GM23248 (cell line): ENCODE results near the gene STAT4. TPM values are rescaled to one million over a fixed set of nuclear protein-coding genes. Genes with fewer than 3 reads are reported as not detected.

Experiments
- DNase-seq: peaks from one replicate; pipeline ENCODE4 v3.0.0-alpha.2; 2015
- H2AFZ ChIP-seq: fragments of 200-600 bp; sonication (generic); 2 replicates; pipeline ENCODE4 v1.6.1; 2016; ENCODE audit warnings: antibody characterized with exemption
- H3F3A ChIP-seq: fragments of 200-600 bp; sonication (generic); 2 replicates; pipeline ENCODE4 v1.6.1; 2016; ENCODE audit warnings: mild to moderate bottlenecking, antibody characterized with exemption, mixed run types; ENCODE audit not compliant: insufficient read depth
- H3K27ac ChIP-seq: fragments of 200-600 bp; sonication (generic); 2 replicates; pipeline ENCODE4 v1.5.1; 2016; ENCODE audit warnings: mild to moderate bottlenecking
- H3K27me3 ChIP-seq: fragments of 200-600 bp; sonication (generic); replicated peaks from 2 replicates; pipeline ENCODE4 v1.6.1; 2016; ENCODE audit warnings: mild to moderate bottlenecking; ENCODE audit not compliant: insufficient read depth
- H3K36me3 ChIP-seq: fragments of 200-600 bp; sonication (generic); 2 replicates; pipeline ENCODE4 v1.6.1; 2016; ENCODE audit warnings: low read depth, mild to moderate bottlenecking
- H3K4me1 ChIP-seq: fragments of 200-600 bp; sonication (generic); 2 replicates; pipeline ENCODE4 v1.6.1; 2016; ENCODE audit warnings: mild to moderate bottlenecking; ENCODE audit not compliant: insufficient read depth
- H3K4me2 ChIP-seq: fragments of 200-600 bp; sonication (generic); one replicate; pipeline ENCODE4 v1.6.1; 2016; ENCODE audit warnings: mild to moderate bottlenecking; ENCODE audit not compliant: unreplicated experiment
- H3K4me3 ChIP-seq: fragments of 200-600 bp; sonication (generic); 2 replicates; pipeline ENCODE4 v1.5.1; 2016; ENCODE audit warnings: mild to moderate bottlenecking
- H3K79me2 ChIP-seq: fragments of 200-600 bp; sonication (generic); 2 replicates; pipeline ENCODE4 v1.6.1; 2016; ENCODE audit warnings: mild to moderate bottlenecking; ENCODE audit not compliant: insufficient read depth
- H3K9ac ChIP-seq: fragments of 200-600 bp; sonication (generic); 2 replicates; pipeline ENCODE4 v1.6.1; 2016; ENCODE audit warnings: mild to moderate bottlenecking
- H3K9me2 ChIP-seq: fragments of 200-600 bp; sonication (generic); 2 replicates; pipeline ENCODE4 v1.6.1; 2016; ENCODE audit warnings: mixed run types, mild to moderate bottlenecking, moderate library complexity; ENCODE audit not compliant: insufficient read depth
- H3K9me3 ChIP-seq: fragments of 200-600 bp; sonication (generic); one replicate; pipeline ENCODE4 v1.6.1; 2017; ENCODE audit warnings: low read depth
- H4K20me1 ChIP-seq: fragments of 200-600 bp; sonication (generic); 2 replicates; pipeline ENCODE4 v1.6.0; 2016; ENCODE audit not compliant: insufficient read depth
- EZH2 ChIP-seq: fragments of 200-600 bp; sonication (generic); IDR thresholded peaks from 2 replicates; pipeline ENCODE4 v1.6.1; 2018; ENCODE audit warnings: antibody characterized with exemption, mild to moderate bottlenecking; ENCODE audit not compliant: insufficient read depth, poor library complexity, severe bottlenecking
- EZH2phosphoT487 ChIP-seq: fragments of 200-600 bp; sonication (generic); IDR thresholded peaks from 2 replicates; pipeline ENCODE4 v1.6.1; 2018; ENCODE audit warnings: antibody characterized with exemption, moderate library complexity, mild to moderate bottlenecking, low read depth; ENCODE audit not compliant: insufficient read depth
- WGBS, 2 experiments: methylation state at CpG; one replicate each; pipeline ENCODE4 v1.1.6; 2015 to 2017; ENCODE audit warnings: low lambda C conversion rate in 2 of 2, low coverage in 1 of 2; ENCODE audit errors: missing lambda C conversion rate in 2 of 2; 5-methylcytosine and 5-hydroxymethylcytosine counted together
- in situ Hi-C: fragments of 300-500 bp; cut with MboI; formaldehyde crosslinking; loops from 2 replicates; pipeline ENCODE4 v1.15.0; 2020
- polyA plus RNA-seq: library from polyadenylated mRNA; unstranded; fragments of >200 nt; fragmentation: Nextera tagmentation; extraction: Ambion mirVana; gene quantifications from 2 replicates; pipeline ENCODE4 v1.2.1, GENCODE V29; 2016
- total RNA-seq: library from RNA; depleted of rRNA; stranded (reverse); fragments of >200 nt; shearing (Covaris generic); gene quantifications from 2 replicates; pipeline ENCODE4 v1.2.3, GENCODE V29; 2014

STAT4 gene
- total and polyA plus RNA-seq, 2 experiments from 2014 or later: 1.9 to 3.2 TPM

DNA sequence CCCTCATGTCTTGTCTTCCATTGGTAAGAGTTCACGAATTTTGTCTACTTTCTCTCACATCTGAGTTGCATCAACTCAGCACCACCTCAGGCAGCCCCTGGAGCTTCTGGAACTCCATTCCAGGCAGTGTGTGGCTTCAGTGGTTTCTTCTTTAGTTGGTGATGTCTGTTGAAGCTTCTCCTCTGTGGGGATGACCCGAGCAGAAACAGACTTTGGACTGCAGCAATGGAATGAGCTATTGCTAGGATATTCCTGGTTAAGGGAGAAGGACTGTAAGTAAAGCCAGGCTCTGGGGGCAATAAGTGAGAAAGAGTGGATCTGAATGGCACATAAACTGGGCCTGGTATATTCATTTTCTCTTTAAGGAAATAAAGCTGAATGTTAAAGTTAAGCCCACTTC lies 32.3 kb upstream of the STAT4 start:
- H3F3A ChIP-seq: 0 out of 2 replicates have a peak, but pooled peaks cover 5% of the 10 kb centered on the region
- WGBS, 2 experiments: 79 to 86% methylated on average over 2 of the region's 2 CpGs
- no peaks in the 10 kb centered on the region for H3K36me3 ChIP-seq
- H3K9me3 ChIP-seq: no peaks in the 10 kb centered on the region
- H3K9me2 ChIP-seq: no peaks in the 10 kb centered on the region
- H3K4me1 ChIP-seq: peaks cover 26% of the 10 kb centered on the region
- H3K9ac ChIP-seq: no peak overlapping the region
- H3K27ac ChIP-seq: no peak overlapping the region
- no peaks in the 10 kb centered on the region for H3K27me3 ChIP-seq
- H3K4me2 ChIP-seq: no peak overlapping the region
- DNase-seq: no peak
- in situ Hi-C loops: no loop called here
- H3K79me2 ChIP-seq: no peaks in the 10 kb centered on the region
- H2AFZ ChIP-seq: no peak overlapping the region
- no peak for TF ChIP-seq EZH2
- TF ChIP-seq EZH2phosphoT487: no peak
- no peak overlapping the region for H3K4me3 ChIP-seq
- H4K20me1 ChIP-seq: no peaks in the 10 kb centered on the region

DNA sequence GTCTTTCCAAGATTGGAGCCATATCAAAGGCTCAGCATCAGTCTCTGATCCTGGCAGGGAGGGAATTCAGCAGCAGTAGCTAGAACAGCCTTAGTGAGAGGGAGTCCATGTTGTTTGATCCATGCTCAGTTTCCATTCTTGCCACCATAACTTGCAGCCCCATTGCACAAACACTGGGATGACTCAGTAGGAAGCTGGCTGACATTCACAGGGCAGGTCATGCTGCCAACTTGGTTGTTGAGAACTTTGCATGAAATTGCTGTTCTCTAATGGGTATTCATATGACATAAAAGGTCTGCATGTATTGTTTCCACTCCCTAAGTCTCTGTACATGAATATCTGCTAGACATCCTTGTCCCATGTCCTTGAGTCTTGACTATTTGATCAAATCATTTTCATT lies 29.9 kb upstream of the STAT4 start:
- no peak for TF ChIP-seq EZH2
- TF ChIP-seq EZH2phosphoT487: no peak
- no peaks in the 10 kb centered on the region for H4K20me1 ChIP-seq
- no peak overlapping the region for H3K4me2 ChIP-seq
- in situ Hi-C loops: no loop called here
- H3K4me3 ChIP-seq: no peak overlapping the region
- H3F3A ChIP-seq: 0 out of 2 replicates have a peak, but pooled peaks cover 5% of the 10 kb centered on the region
- H3K27ac ChIP-seq: no peak overlapping the region
- H3K9me2 ChIP-seq: no peaks in the 10 kb centered on the region
- H3K9me3 ChIP-seq: no peaks in the 10 kb centered on the region
- H3K9ac ChIP-seq: no peak overlapping the region
- no peaks in the 10 kb centered on the region for H3K79me2 ChIP-seq
- H2AFZ ChIP-seq: no peak overlapping the region
- H3K4me1 ChIP-seq: peaks cover 26% of the 10 kb centered on the region
- no peaks in the 10 kb centered on the region for H3K27me3 ChIP-seq
- no peaks in the 10 kb centered on the region for H3K36me3 ChIP-seq
- DNase-seq: peak; percentile 81

- in situ Hi-C loops: no loop called here
- no peaks in the 10 kb centered on the region for H3K27me3 ChIP-seq
- WGBS, 2 experiments: 90 to 96% methylated on average over 2 of the region's 2 CpGs
- DNase-seq: no peak
- no peaks in the 10 kb centered on the region for H3K9me3 ChIP-seq
- H3K4me3 ChIP-seq: no peak overlapping the region
- peaks cover 26% of the 10 kb centered on the region for H3K4me1 ChIP-seq
- H3K4me2 ChIP-seq: no peak overlapping the region
- no peaks in the 10 kb centered on the region for H4K20me1 ChIP-seq
- no peak for TF ChIP-seq EZH2
- no peak for TF ChIP-seq EZH2phosphoT487
- no peaks in the 10 kb centered on the region for H3K36me3 ChIP-seq
- no peaks in the 10 kb centered on the region for H3K79me2 ChIP-seq
- no peaks in the 10 kb centered on the region for H3K9me2 ChIP-seq
- H3F3A ChIP-seq: 0 out of 2 replicates have a peak, but pooled peaks cover 5% of the 10 kb centered on the region
- no peak overlapping the region for H2AFZ ChIP-seq
- no peak overlapping the region for H3K27ac ChIP-seq
- H3K9ac ChIP-seq: no peak overlapping the region
Measured at GRCh38 chr2:191180276-191180675, 29.5 kb upstream of the STAT4 start.

DNA sequence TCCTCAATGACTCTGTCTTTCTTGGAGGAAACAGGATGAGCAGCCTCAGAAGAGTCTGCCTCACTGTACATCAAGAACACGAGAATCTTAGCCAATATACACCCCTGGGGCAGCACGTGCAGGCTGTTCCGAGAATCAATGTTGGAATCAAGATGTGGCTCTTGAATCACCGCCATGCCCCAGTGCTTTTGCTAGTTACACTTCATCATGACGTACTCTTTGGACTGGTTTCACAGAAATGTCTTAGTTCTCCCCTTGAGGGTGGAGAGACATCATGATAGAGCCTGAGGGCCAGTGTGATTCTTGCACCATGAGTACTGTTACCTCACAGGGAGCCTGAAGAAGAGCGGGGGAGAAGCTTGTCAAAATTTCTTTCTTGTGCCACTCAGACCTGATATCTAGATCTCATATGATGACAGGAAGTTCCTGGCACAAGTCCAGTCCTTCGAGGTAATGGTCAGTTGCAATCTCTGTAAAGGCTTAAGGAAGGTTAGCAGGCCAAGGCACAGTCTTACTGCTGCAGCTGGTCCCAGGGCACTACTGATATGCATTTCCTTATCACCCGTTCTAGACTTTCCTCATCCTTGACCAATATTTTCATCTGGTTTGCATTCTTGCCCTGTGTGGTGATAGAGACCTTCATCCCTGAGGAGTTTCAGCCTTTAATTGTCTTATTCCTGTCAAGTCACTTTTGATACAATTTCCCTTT lies 28.2 kb upstream of the STAT4 start:
- in situ Hi-C loops: no loop called here
- WGBS, 2 experiments: 42 to 47% methylated on average over 8 of the region's 8 CpGs
- peak; percentile 90 for DNase-seq

More for the DNA sequence above, 28.2 kb upstream of the STAT4 start:
- Histone ChIP-seq H3K9ac (no peak overlapping the region; the same call in 1 of the 2 replicates), H3F3A (peaks cover 8% of the 10 kb centered on the region; the same call in 1 of the 2 replicates), H3K4me1 (peaks cover 27% of the 10 kb centered on the region), H3K4me3 (no peak overlapping the region), H3K9me2 (no peaks in the 10 kb centered on the region), H4K20me1 (no peaks in the 10 kb centered on the region), H3K4me2 (peak overlapping the region; percentile 6), H3K9me3 (no peaks in the 10 kb centered on the region), H3K27me3 (no peaks in the 10 kb centered on the region), H3K27ac (peak overlapping the region; percentile 67), H2AFZ (no peak overlapping the region), H3K36me3 (no peaks in the 10 kb centered on the region), H3K79me2 (no peaks in the 10 kb centered on the region)
- TF ChIP-seq EZH2: no peak
- TF ChIP-seq EZH2phosphoT487: no peak
